Measurements from ENCODE around the gene GDA. TPM values are rescaled to one million over a fixed set of nuclear protein-coding genes. Genes with fewer than 3 reads are reported as not detected.

GDA gene
- total RNA-seq, 1 donor from 2014 or later = 0.22 TPM

GRCh38 chr9:72127753-72128152 is 21.5 kb upstream of the GDA start:
- TF ChIP-seq, protein P1, sequence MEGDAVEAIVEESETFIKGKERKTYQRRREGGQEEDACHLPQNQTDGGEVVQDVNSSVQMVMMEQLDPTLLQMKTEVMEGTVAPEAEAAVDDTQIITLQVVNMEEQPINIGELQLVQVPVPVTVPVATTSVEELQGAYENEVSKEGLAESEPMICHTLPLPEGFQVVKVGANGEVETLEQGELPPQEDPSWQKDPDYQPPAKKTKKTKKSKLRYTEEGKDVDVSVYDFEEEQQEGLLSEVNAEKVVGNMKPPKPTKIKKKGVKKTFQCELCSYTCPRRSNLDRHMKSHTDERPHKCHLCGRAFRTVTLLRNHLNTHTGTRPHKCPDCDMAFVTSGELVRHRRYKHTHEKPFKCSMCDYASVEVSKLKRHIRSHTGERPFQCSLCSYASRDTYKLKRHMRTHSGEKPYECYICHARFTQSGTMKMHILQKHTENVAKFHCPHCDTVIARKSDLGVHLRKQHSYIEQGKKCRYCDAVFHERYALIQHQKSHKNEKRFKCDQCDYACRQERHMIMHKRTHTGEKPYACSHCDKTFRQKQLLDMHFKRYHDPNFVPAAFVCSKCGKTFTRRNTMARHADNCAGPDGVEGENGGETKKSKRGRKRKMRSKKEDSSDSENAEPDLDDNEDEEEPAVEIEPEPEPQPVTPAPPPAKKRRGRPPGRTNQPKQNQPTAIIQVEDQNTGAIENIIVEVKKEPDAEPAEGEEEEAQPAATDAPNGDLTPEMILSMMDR (IDR thresholded peaks at IDR 0.05; ENCODE audit: unreplicated experiment) = no peak
- DNase-seq (ENCODE audit: low spot score in 2 of 2, unreplicated experiment in 2 of 2) = no peak
- Mint-ChIP-seq H3K36me3 (no peaks in the 10 kb centered on the region), H3K4me3 (no peak overlapping the region), H3K9me3 (no peaks in the 10 kb centered on the region), H3K27me3 (ENCODE audit: low read depth) (peaks cover 2% of the 10 kb centered on the region), H3K4me1 (no peaks in the 10 kb centered on the region), H3K27ac (no peak overlapping the region)

GRCh38 chr9:72128526-72128925 is 20.7 kb upstream of the GDA start:
- no peak overlapping the region for H3K4me3 Mint-ChIP-seq
- no peaks in the 10 kb centered on the region for H3K9me3 Mint-ChIP-seq
- H3K27ac Mint-ChIP-seq = no peak overlapping the region
- DNase-seq (ENCODE audit: low spot score in 2 of 2, unreplicated experiment in 2 of 2) = no peak
- H3K36me3 Mint-ChIP-seq = no peaks in the 10 kb centered on the region
- H3K4me1 Mint-ChIP-seq = no peaks in the 10 kb centered on the region
- TF ChIP-seq, protein P1 (IDR thresholded peaks at IDR 0.05; ENCODE audit: unreplicated experiment) = no peak
- H3K27me3 Mint-ChIP-seq (ENCODE audit: low read depth) = no peaks in the 10 kb centered on the region

- DNase-seq (ENCODE audit: low spot score in 2 of 2, unreplicated experiment in 2 of 2) = no peak
- no peak overlapping the region for H3K4me3 Mint-ChIP-seq
- TF ChIP-seq, protein P1 (IDR thresholded peaks at IDR 0.05; ENCODE audit: unreplicated experiment) = no peak
- no peaks in the 10 kb centered on the region for H3K4me1 Mint-ChIP-seq
- no peaks in the 10 kb centered on the region for H3K27me3 Mint-ChIP-seq (ENCODE audit: low read depth)
- no peaks in the 10 kb centered on the region for H3K9me3 Mint-ChIP-seq
- no peak overlapping the region for H3K27ac Mint-ChIP-seq
- no peaks in the 10 kb centered on the region for H3K36me3 Mint-ChIP-seq
Measured at GRCh38 chr9:72129271-72130156, 19.7 kb upstream of the GDA start.

DNA sequence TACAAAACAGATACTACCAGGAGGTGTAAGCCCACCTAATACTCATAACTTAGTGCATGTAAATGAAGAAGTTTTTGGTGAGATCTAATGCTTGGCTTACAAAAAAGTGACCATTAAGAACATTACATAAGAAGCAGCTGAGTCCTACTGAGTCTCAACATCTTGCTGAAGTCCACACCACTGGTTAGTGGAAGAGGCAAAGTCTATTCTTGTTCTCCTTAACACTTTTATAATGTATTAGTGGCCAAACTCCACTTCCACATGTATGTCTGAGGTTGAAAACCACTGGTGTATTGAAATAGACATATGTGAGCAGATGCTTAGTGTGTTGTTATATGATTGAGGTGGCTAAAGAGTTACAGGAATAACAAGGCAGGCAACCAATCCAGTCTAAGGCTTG is 18.9 kb upstream of the GDA start:
- DNase-seq (ENCODE audit: low spot score in 2 of 2, unreplicated experiment in 2 of 2) = no peak
- Mint-ChIP-seq H3K9me3 (no peaks in the 10 kb centered on the region), H3K36me3 (no peaks in the 10 kb centered on the region), H3K27me3 (ENCODE audit: low read depth) (no peaks in the 10 kb centered on the region), H3K4me3 (no peak overlapping the region), H3K4me1 (no peaks in the 10 kb centered on the region), H3K27ac (no peak overlapping the region)
- TF ChIP-seq, protein P1 (IDR thresholded peaks at IDR 0.05; ENCODE audit: unreplicated experiment) = no peak

DNA sequence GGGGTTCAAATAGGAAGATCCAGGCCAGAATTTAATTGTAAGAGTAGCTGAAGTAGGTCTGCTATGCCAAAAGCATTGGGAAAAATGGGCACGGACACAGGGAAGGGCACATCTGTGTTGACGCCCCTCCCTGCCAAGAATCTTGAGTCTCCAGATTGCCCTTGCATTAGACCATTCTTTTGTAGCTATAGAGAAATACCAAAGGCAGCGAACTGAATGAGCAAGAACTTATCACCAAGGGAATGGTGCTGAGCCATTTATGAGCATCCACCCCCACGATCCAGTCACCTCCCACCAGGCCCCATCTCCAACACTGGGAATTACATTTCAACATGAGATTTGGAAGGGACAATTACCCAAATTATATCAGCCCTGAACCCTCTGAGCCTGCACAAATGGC is 18.0 kb upstream of the GDA start:
- no peaks in the 10 kb centered on the region for H3K36me3 Mint-ChIP-seq
- H3K27ac Mint-ChIP-seq = no peak overlapping the region
- no peaks in the 10 kb centered on the region for H3K27me3 Mint-ChIP-seq (ENCODE audit: low read depth)
- TF ChIP-seq, protein P1 (IDR thresholded peaks at IDR 0.05; ENCODE audit: unreplicated experiment) = no peak
- no peaks in the 10 kb centered on the region for H3K9me3 Mint-ChIP-seq
- DNase-seq (ENCODE audit: low spot score in 2 of 2, unreplicated experiment in 2 of 2) = no peak
- no peaks in the 10 kb centered on the region for H3K4me1 Mint-ChIP-seq
- no peak overlapping the region for H3K4me3 Mint-ChIP-seq

Measured in mesothelial cell of epicardium (in vitro differentiated cells).